ENCODE data around the gene ZBTB7C. TPM values are rescaled to one million over a fixed set of nuclear protein-coding genes. Genes with fewer than 3 reads are reported as not detected.

The ZBTB7C gene
- total RNA-seq, 1 donor from 2014 or later: 0.17 TPM

DNA sequence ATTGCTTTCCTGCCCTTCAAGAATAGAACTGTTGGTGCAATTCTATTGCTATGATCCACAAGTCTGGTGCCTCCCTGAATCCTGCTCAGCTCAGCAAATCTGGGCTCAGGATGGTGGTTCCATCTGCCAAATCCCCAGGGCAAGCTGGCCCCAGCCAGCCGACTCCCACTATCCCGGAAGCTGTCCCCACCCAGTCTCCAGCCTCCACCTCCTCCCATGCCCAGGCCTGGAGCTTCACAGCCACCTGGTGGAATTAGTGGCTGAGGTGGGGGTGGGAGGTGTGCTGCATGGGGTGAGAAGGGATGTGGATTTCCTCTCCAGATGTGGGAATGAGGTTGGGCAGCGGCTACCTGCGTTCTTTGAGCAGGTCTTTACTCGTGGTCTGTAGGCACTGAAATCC, 359.4 kb downstream of the ZBTB7C start:
- H3K4me3 ChIP-seq (ENCODE audit: low read depth, low read length): no peak overlapping the region
- TF ChIP-seq, protein P1, sequence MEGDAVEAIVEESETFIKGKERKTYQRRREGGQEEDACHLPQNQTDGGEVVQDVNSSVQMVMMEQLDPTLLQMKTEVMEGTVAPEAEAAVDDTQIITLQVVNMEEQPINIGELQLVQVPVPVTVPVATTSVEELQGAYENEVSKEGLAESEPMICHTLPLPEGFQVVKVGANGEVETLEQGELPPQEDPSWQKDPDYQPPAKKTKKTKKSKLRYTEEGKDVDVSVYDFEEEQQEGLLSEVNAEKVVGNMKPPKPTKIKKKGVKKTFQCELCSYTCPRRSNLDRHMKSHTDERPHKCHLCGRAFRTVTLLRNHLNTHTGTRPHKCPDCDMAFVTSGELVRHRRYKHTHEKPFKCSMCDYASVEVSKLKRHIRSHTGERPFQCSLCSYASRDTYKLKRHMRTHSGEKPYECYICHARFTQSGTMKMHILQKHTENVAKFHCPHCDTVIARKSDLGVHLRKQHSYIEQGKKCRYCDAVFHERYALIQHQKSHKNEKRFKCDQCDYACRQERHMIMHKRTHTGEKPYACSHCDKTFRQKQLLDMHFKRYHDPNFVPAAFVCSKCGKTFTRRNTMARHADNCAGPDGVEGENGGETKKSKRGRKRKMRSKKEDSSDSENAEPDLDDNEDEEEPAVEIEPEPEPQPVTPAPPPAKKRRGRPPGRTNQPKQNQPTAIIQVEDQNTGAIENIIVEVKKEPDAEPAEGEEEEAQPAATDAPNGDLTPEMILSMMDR (conservative IDR thresholded peaks at IDR 0.05; ENCODE audit: low read depth, low read length): no peak
- no peak for DNase-seq (ENCODE audit: low read depth)

GRCh38 chr18:48048251-48048650, 360.9 kb downstream of the ZBTB7C start:
- TF ChIP-seq, protein P1 (conservative IDR thresholded peaks at IDR 0.05; ENCODE audit: low read depth, low read length): no peak
- no peak for DNase-seq (ENCODE audit: low read depth)

DNA sequence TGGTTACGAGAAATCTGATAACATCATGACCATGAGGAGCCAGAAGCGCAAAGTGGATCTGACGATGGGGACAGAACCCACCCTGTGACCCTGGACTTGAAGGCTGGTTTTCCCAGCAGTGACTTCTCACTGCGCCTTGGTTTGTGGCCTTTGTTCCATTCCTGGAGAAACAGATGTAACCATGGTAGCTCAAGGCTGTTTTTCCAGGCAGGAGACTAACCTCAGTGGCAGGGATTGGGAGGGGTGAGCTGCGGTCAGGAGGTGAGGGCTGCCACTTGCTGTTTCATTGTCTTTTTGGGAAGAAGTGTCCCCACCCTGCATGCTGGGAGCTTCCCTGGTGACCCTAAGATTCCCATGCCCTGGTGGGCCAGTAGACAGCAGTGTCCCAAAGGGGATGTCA, 362.3 kb downstream of the ZBTB7C start:
- DNase-seq (ENCODE audit: low read depth): no peak
- no peak overlapping the region for H3K4me3 ChIP-seq (ENCODE audit: low read depth, low read length)
- TF ChIP-seq, protein P1 (conservative IDR thresholded peaks at IDR 0.05; ENCODE audit: low read depth, low read length): no peak

More at GRCh38 chr18:48048251-48048650, 360.9 kb downstream of the ZBTB7C start:
- H3K4me3 ChIP-seq (ENCODE audit: low read depth, low read length): no peak overlapping the region

GRCh38 chr18:48045744-48046143, 363.4 kb downstream of the ZBTB7C start:
- TF ChIP-seq, protein P1 (conservative IDR thresholded peaks at IDR 0.05; ENCODE audit: low read depth, low read length): no peak
- H3K4me3 ChIP-seq (ENCODE audit: low read depth, low read length): no peak overlapping the region
- no peak for DNase-seq (ENCODE audit: low read depth)

DNA sequence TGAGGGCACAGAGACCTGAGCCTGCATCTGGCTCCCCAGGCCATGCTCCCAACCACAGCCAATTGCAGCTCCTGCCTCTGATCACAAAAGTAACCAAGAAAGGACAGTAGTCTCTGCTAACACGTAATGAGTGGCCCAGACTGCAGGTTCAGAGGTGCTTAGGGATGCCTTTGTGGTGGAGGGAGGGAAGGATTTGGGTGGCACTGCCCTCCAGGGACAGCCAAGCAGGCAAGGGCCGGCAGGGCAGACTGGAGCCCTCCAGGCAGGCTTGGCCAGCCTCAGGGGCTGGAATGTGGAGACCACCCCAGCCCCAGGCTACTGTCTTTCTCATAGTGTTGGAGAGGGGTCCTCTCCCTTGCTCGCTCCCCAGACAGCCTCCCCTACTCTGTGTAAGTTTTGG, 364.2 kb downstream of the ZBTB7C start:
- DNase-seq (ENCODE audit: low read depth): no peak
- no peak overlapping the region for H3K4me3 ChIP-seq (ENCODE audit: low read depth, low read length)
- TF ChIP-seq, protein P1 (conservative IDR thresholded peaks at IDR 0.05; ENCODE audit: low read depth, low read length): no peak

DNA sequence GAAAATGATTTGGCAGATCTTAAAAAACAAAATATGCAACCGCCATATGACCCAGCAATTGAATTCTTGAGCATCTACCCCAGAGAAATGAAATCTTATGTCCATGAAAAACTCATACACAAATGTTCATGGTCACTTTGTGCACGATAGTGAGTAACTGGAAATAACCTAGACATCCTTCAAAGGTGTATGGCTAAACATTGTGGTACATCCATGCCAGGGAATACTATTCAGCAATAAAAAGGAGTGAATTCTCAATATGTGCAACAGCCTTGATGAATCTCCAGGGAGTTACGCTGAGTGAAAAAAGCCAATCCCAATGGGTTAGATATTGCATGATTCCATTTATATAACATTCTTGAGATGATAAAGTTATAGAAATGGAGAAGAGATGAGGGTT, 366.0 kb downstream of the ZBTB7C start:
- no peak overlapping the region for H3K4me3 ChIP-seq (ENCODE audit: low read depth, low read length)
- DNase-seq (ENCODE audit: low read depth): no peak
- TF ChIP-seq, protein P1 (conservative IDR thresholded peaks at IDR 0.05; ENCODE audit: low read depth, low read length): no peak

GRCh38 chr18:48042431-48042830, 366.8 kb downstream of the ZBTB7C start:
- TF ChIP-seq, protein P1 (conservative IDR thresholded peaks at IDR 0.05; ENCODE audit: low read depth, low read length): no peak

More at GRCh38 chr18:48042431-48042830, 366.8 kb downstream of the ZBTB7C start:
- no peak overlapping the region for H3K4me3 ChIP-seq (ENCODE audit: low read depth, low read length)
- DNase-seq (ENCODE audit: low read depth): no peak

All from epithelial cell of proximal tubule (primary cell).